ENCODE data around the gene CZIB.
"Not testable (repeated sequence)": the region's sequence is repeated elsewhere in the genome, so short reads cannot be mapped to it uniquely, and the experiment has no call there.

Gene CZIB

DNA sequence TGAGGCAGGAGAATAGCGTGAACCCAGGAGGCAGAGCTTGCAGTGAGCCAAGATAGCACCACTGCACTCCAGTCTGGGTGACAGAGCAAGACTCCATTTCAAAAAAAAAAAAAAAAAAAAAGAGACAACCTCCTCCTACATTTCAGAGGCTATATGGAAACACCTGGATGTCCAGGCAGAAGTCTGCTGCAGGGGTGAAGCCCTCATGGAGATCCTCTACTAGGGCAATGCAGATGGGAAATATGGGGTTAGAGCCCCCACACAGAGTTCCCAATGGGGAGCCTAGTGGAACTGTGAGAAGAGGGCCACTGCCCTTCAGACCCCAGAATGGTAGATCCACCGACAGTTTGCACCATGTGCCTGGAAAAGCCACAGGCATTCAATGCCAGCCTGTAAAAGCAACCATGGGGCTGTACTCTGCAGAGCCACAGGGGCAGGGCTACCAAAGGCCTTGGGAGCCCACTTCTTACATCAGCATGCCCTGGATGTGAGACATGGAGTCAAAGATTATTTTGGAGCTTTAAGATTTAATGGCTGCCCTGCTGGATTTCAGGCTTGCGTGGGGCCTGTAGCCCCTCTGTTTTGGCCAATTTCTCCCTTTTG, 14.2 kb downstream of the CZIB start:
- Histone ChIP-seq H3K36me3 (ENCODE audit: control insufficient read depth, insufficient read depth, low read length) (peaks cover 88% of the 10 kb centered on the region), H3K9me3 (ENCODE audit: control insufficient read depth, low read length) (peaks cover 24% of the 10 kb centered on the region)
- 90 to 100% methylated on average over 1 to 3 of the region's 3 CpGs for WGBS, 2 experiments (ENCODE audit: insufficient coverage in 2 of 2)
- H3K4me3 ChIP-seq (ENCODE audit: extremely low read depth, insufficient read depth, low read length, poor library complexity, severe bottlenecking); H3K4me1 ChIP-seq (ENCODE audit: control insufficient read depth, insufficient read depth, low read length, poor library complexity, severe bottlenecking); H3K27ac ChIP-seq (ENCODE audit: low read depth, low read length, severe bottlenecking): not testable (repeated sequence)

DNA sequence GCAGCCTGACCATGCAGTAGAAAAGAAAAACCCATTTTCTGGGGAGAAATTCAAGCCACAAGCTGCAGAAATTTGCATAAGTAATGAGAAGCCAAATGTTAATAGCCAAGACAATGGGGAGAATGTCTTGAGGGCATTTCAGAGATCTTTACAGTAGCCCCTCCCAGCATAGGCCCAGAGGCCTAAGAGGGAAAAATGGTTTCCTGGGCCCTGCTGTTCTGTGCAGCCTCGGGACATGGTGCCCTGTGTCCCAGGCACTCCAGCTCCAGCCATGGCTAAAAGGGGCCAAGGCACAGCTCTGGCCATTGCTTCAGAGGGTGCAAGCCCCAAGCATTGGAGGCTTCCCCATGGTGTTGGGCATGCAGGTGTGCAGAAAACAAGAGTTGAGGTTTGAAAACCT, 14.9 kb downstream of the CZIB start:
- H3K36me3 ChIP-seq (ENCODE audit: control insufficient read depth, insufficient read depth, low read length): peaks cover 88% of the 10 kb centered on the region
- not testable (repeated sequence) for H3K27ac ChIP-seq (ENCODE audit: low read depth, low read length, severe bottlenecking); H3K4me1 ChIP-seq (ENCODE audit: control insufficient read depth, insufficient read depth, low read length, poor library complexity, severe bottlenecking); H3K4me3 ChIP-seq (ENCODE audit: extremely low read depth, insufficient read depth, low read length, poor library complexity, severe bottlenecking)
- H3K9me3 ChIP-seq (ENCODE audit: control insufficient read depth, low read length): peaks cover 24% of the 10 kb centered on the region
- 100% methylated on average over 1 of the region's 1 CpG; no CpG with 5 or more reads in 1 of the 2 experiments for WGBS, 2 experiments (ENCODE audit: insufficient coverage in 2 of 2)

GRCh38 chr1:53203466-53203865, 17.0 kb downstream of the CZIB start:
- H3K4me1 ChIP-seq (ENCODE audit: control insufficient read depth, insufficient read depth, low read length, poor library complexity, severe bottlenecking): no peaks in the 10 kb centered on the region
- H3K4me3 ChIP-seq (ENCODE audit: extremely low read depth, insufficient read depth, low read length, poor library complexity, severe bottlenecking): no peak overlapping the region
- H3K27ac ChIP-seq (ENCODE audit: low read depth, low read length, severe bottlenecking): no peak overlapping the region
- H3K36me3 ChIP-seq (ENCODE audit: control insufficient read depth, insufficient read depth, low read length): peaks cover 73% of the 10 kb centered on the region
- WGBS, 2 experiments (ENCODE audit: insufficient coverage in 2 of 2): 89 to 96% methylated on average over 2 of the region's 3 CpGs
- peaks cover 24% of the 10 kb centered on the region for H3K9me3 ChIP-seq (ENCODE audit: control insufficient read depth, low read length)

- WGBS, 2 experiments (ENCODE audit: insufficient coverage in 2 of 2): 97 to 100% methylated on average over 1 to 3 of the region's 4 CpGs
- no peak overlapping the region for H3K27ac ChIP-seq (ENCODE audit: low read depth, low read length, severe bottlenecking)
Observed at GRCh38 chr1:53198241-53198651, 22.2 kb downstream of the CZIB start.

DNA sequence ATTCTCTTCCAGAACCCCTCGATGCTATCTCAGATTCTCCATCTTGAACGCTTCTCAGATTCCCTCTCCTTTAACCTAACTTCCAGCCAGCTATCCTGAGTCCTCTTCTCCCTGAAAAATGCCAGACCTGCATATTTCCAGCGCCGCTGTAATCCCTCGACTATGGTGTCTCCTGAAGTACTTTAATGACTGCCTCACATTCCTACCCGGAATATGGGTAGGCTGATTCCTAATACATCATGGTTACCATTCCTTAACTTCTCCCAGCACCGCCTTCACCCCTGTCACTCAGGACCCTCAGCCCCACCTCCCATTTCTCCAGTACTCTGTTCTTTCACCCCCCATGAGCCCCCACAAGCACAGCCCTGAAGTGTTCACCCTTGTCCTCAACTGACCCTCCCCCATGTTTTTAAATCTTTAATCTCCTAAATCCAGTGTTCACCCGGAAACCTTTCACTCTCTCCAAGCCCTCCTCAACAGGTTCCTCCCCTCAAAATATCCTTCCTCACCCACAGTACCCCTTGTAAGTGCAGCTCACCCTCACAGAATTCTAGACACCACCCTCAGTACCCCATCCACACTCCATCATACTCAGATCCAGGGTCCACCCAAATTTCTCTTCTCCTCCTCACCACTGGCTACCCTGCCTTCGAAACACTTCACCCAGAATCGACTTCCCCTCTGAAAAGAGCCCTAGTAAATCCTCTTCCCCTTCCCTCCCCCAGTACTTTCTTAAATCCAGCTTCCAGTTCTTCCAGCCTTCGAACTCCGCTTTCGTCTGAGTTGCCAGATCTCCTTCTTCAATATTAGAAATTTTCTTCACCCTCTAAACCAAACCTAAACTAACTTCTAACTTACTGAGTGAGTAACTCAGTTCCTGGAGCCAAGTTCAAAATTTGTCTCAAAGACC, 22.9 kb downstream of the CZIB start:
- Histone ChIP-seq H3K9me3 (ENCODE audit: control insufficient read depth, low read length) (no peaks in the 10 kb centered on the region), H3K4me1 (ENCODE audit: control insufficient read depth, insufficient read depth, low read length, poor library complexity, severe bottlenecking) (no peaks in the 10 kb centered on the region), H3K36me3 (ENCODE audit: control insufficient read depth, insufficient read depth, low read length) (peaks cover 26% of the 10 kb centered on the region), H3K27ac (ENCODE audit: low read depth, low read length, severe bottlenecking) (peak overlapping the region; percentile 94), H3K4me3 (ENCODE audit: extremely low read depth, insufficient read depth, low read length, poor library complexity, severe bottlenecking) (peak overlapping the region; percentile 90)
- 44 to 46% methylated on average over 13 of the region's 13 CpGs for WGBS, 2 experiments (ENCODE audit: insufficient coverage in 2 of 2)

More at GRCh38 chr1:53198241-53198651, 22.2 kb downstream of the CZIB start:
- Histone ChIP-seq H3K4me1 (ENCODE audit: control insufficient read depth, insufficient read depth, low read length, poor library complexity, severe bottlenecking) (no peaks in the 10 kb centered on the region), H3K4me3 (ENCODE audit: extremely low read depth, insufficient read depth, low read length, poor library complexity, severe bottlenecking) (no peak overlapping the region), H3K36me3 (ENCODE audit: control insufficient read depth, insufficient read depth, low read length) (peaks cover 33% of the 10 kb centered on the region), H3K9me3 (ENCODE audit: control insufficient read depth, low read length) (no peaks in the 10 kb centered on the region)

DNA sequence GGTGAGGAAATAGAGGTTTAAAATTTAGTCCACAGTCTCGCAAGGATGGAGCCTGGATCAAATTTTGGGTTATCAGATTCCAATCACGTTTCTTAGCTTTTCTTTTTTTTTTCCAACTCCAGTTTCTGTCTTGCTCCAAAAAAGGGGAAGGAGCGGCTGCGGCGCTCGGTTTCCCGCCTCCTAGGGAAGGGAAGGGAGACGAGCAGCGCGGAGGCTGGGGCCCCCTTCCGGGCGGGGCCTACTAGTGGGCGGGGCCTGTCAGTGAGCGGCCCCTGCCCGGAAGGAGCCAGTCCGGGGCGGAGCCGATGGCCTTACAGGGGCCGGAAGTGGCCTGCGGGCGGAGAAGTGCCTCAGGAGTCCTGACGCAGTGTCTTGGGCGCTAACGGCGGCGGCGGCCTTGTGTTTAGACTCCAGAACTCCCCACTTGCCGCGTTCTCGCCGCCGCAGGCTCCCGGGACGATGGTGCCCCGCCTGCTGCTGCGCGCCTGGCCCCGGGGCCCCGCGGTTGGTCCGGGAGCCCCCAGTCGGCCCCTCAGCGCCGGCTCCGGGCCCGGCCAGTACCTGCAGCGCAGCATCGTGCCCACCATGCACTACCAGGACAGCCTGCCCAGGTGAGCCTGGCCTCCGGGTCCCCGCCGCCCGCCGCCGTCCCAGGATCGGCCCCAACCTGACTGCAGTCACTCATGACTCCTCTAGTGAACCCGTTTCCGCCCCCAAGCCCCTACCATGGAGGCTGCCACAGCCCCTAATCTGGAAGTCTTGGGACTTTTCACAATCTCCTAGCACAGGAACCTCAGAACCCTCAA, 23.7 kb downstream of the CZIB start, which contains the start of gene CPT2:
CPT2 (plus strand) TSS at position 340 of the 806 bp plus-strand sequence; CDS start at position 460, 120 bp downstream.
- peak within 1 kb of the TSS; percentile 94 for H3K27ac ChIP-seq (ENCODE audit: low read depth, low read length, severe bottlenecking)

GRCh38 chr1:53196017-53196484, 24.4 kb downstream of the CZIB start:
- WGBS, 2 experiments (ENCODE audit: insufficient coverage in 2 of 2): 68 to 100% methylated on average over 3 to 8 of the region's 9 CpGs
- H3K4me3 ChIP-seq (ENCODE audit: extremely low read depth, insufficient read depth, low read length, poor library complexity, severe bottlenecking): peak overlapping the region; percentile 90
- no peak overlapping the region for H3K27ac ChIP-seq (ENCODE audit: low read depth, low read length, severe bottlenecking)
- H3K9me3 ChIP-seq (ENCODE audit: control insufficient read depth, low read length): no peaks in the 10 kb centered on the region
- no peaks in the 10 kb centered on the region for H3K4me1 ChIP-seq (ENCODE audit: control insufficient read depth, insufficient read depth, low read length, poor library complexity, severe bottlenecking)
- peaks cover 15% of the 10 kb centered on the region for H3K36me3 ChIP-seq (ENCODE audit: control insufficient read depth, insufficient read depth, low read length)

More for the DNA sequence above, 23.7 kb downstream of the CZIB start, which contains the start of gene CPT2:
- WGBS, 2 experiments (ENCODE audit: insufficient coverage in 2 of 2): 0% methylated on average over 46 to 52 of the region's 57 CpGs
- Histone ChIP-seq H3K36me3 (ENCODE audit: control insufficient read depth, insufficient read depth, low read length) (peaks cover 18% of the 10 kb centered on the region), H3K4me3 (ENCODE audit: extremely low read depth, insufficient read depth, low read length, poor library complexity, severe bottlenecking) (peak within 1 kb of the TSS; percentile 90), H3K9me3 (ENCODE audit: control insufficient read depth, low read length) (no peaks in the 10 kb centered on the region), H3K4me1 (ENCODE audit: control insufficient read depth, insufficient read depth, low read length, poor library complexity, severe bottlenecking) (no peaks in the 10 kb centered on the region)

DNA sequence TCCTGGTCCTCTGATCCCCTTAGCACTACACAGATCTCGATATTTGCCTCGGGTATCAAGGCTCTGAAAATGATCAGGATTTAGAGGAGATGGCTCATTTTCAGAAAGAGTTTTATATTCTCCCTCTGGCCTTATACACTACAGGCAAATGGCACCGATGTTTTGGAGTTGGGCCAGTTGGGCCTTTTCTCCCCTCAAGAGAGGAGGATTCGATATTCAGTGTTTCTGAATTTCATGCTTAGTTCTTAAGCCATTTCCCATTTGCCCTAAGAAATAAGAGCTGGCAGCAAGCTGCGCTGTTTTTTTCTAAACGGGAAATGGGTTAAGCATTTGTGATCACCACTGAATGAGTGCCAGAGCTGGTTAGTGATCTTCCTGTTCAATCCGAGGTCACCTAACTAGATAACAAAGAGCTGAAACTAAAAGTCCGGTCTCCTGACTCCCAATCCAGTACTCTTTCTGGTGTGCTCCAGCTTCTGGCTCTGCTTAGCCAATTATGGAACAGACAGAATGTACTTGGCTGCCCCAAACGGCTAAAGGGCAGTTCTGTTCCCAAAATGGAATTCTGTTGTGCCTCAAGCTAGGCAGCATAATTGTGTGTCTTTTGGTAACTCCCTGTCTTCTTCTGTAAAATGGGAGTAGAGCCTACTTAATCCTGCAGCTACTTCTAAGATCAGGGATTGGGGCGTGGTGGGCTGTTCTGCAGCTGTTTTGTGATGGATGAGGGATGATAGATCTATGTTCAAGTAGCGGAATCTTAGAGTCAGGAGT, 25.0 kb downstream of the CZIB start:
- Histone ChIP-seq H3K4me1 (ENCODE audit: control insufficient read depth, insufficient read depth, low read length, poor library complexity, severe bottlenecking) (no peaks in the 10 kb centered on the region), H3K36me3 (ENCODE audit: control insufficient read depth, insufficient read depth, low read length) (peaks cover 9% of the 10 kb centered on the region), H3K4me3 (ENCODE audit: extremely low read depth, insufficient read depth, low read length, poor library complexity, severe bottlenecking) (no peak overlapping the region), H3K27ac (ENCODE audit: low read depth, low read length, severe bottlenecking) (no peak overlapping the region), H3K9me3 (ENCODE audit: control insufficient read depth, low read length) (no peaks in the 10 kb centered on the region)
- WGBS, 2 experiments (ENCODE audit: insufficient coverage in 2 of 2): 96 to 97% methylated on average over 9 to 11 of the region's 11 CpGs

GRCh38 chr1:53190210-53190611, 30.2 kb downstream of the CZIB start:
- H3K9me3 ChIP-seq (ENCODE audit: control insufficient read depth, low read length): no peaks in the 10 kb centered on the region
- whole genome bisulfite sequencing, 2 experiments (ENCODE audit: insufficient coverage in 2 of 2): 79 to 89% methylated on average over 3 to 8 of the region's 10 CpGs
- H3K36me3 ChIP-seq (ENCODE audit: control insufficient read depth, insufficient read depth, low read length): no peaks in the 10 kb centered on the region
- H3K4me3 ChIP-seq (ENCODE audit: extremely low read depth, insufficient read depth, low read length, poor library complexity, severe bottlenecking): no peak overlapping the region
- no peaks in the 10 kb centered on the region for H3K4me1 ChIP-seq (ENCODE audit: control insufficient read depth, insufficient read depth, low read length, poor library complexity, severe bottlenecking)
- no peak overlapping the region for H3K27ac ChIP-seq (ENCODE audit: low read depth, low read length, severe bottlenecking)

GRCh38 chr1:53189061-53189460, 31.4 kb downstream of the CZIB start:
- H3K9me3 ChIP-seq (ENCODE audit: control insufficient read depth, low read length): no peaks in the 10 kb centered on the region
- no peaks in the 10 kb centered on the region for H3K4me1 ChIP-seq (ENCODE audit: control insufficient read depth, insufficient read depth, low read length, poor library complexity, severe bottlenecking)
- H3K36me3 ChIP-seq (ENCODE audit: control insufficient read depth, insufficient read depth, low read length): no peaks in the 10 kb centered on the region
- H3K27ac ChIP-seq (ENCODE audit: low read depth, low read length, severe bottlenecking): no peak overlapping the region
- WGBS, 2 experiments (ENCODE audit: insufficient coverage in 2 of 2): 64 to 98% methylated on average over 4 to 5 of the region's 5 CpGs
- H3K4me3 ChIP-seq (ENCODE audit: extremely low read depth, insufficient read depth, low read length, poor library complexity, severe bottlenecking): no peak overlapping the region
